Stomach (tissue), 9 donors: ENCODE results near the gene MYOG. TPM values are rescaled to one million over a fixed set of nuclear protein-coding genes. Genes with fewer than 3 reads are reported as not detected.

Source experiments
- DNase-seq, 2 donors: peaks; one replicate each; pipeline versions ENCODE4 v3.0.0 to v3.0.0-alpha.2; 2013 to 2019
- H3K27ac ChIP-seq, 5 donors: fragments of 200-600 bp in 4 of 5; sonication (generic) in 4 of 5; one replicate each; pipeline ENCODE4 v1.5.1; 2013 to 2019; ENCODE audit warnings: mild to moderate bottlenecking in 1 of 5, moderate library complexity in 1 of 5
- H3K27me3 ChIP-seq, 3 donors: fragments of 200-600 bp; sonication (generic); one replicate each; pipeline ENCODE4 v1.5.1; 2017 to 2019; ENCODE audit warnings: mixed run types in 1 of 3
- H3K36me3 ChIP-seq, 4 donors: fragments of 200-600 bp; sonication (generic); 1 replicate in 3 of 4; 2 replicates in 1 of 4; pipeline ENCODE4 v1.5.1; 2016 to 2019
- H3K4me1 ChIP-seq, 4 donors: fragments of 200-600 bp; sonication (generic); one replicate each; pipeline ENCODE4 v1.5.1; 2016 to 2019
- H3K4me3 ChIP-seq, 4 donors: fragments of 200-600 bp; sonication (generic) in 3 of 4; one replicate each; pipeline ENCODE4 v1.5.1; 2016 to 2019; ENCODE audit warnings: mild to moderate bottlenecking in 1 of 4
- H3K9me3 ChIP-seq, 4 donors: fragments of 200-600 bp; sonication (generic); one replicate each; pipeline ENCODE4 v1.5.1; 2016 to 2019
- EP300 ChIP-seq: sonication (generic); formaldehyde crosslinking; IDR thresholded peaks from one replicate; pipeline ENCODE4 v1.6.1; 2017; ENCODE audit warnings: antibody characterized with exemption
- POLR2A ChIP-seq, 4 donors: fragments of 450-650 bp; IDR thresholded peaks; one replicate each; pipeline ENCODE4 v1.6.1; 2016; ENCODE audit warnings: antibody characterized with exemption in 4 of 4, control low read depth in 2 of 4, mild to moderate bottlenecking in 1 of 4, moderate library complexity in 1 of 4
- POLR2AphosphoS5 ChIP-seq, 3 donors: sonication (generic); formaldehyde crosslinking; IDR thresholded peaks; one replicate each; pipeline ENCODE4 v1.6.1; 2016; ENCODE audit warnings: antibody characterized with exemption in 3 of 3
- WGBS, 5 donors: extraction: QIAGEN DNeasy Blood & Tissue Kit in 3 of 5; methylation state at CpG; one replicate each; pipeline versions ENCODE4 v1.1.5 to v1.1.7; 2013 to 2018; 5-methylcytosine and 5-hydroxymethylcytosine counted together
- intact Hi-C: fragments of 100-400 bp; cut with DNase I; formaldehyde crosslinking; loops from one replicate; pipeline ENCODE4 v1.15.1; 2023; ENCODE audit warnings: low total_unique reads
- polyA plus RNA-seq, 3 donors: library from polyadenylated mRNA; stranded (reverse); fragments of 200-250 nt; gene quantifications; one replicate each; pipeline ENCODE4 v1.2.3, GENCODE V29; 2013
- total RNA-seq, 5 donors: library from RNA; depleted of rRNA; stranded (reverse); fragments of >200 nt; gene quantifications; one replicate each; pipeline versions ENCODE4 v1.1.0 to v1.2.3, GENCODE V29; 2014 to 2016
- TF ChIP-seq, protein P1 (sequence below), 7 experiments: fragments of 450-650 bp in 4 of 7; fragments of 200-600 bp in 3 of 7; sonication (generic) in 3 of 7; IDR thresholded peaks; one replicate each; pipeline ENCODE4 v1.5.1; 2016 to 2019; ENCODE audit warnings: antibody characterized with exemption in 7 of 7, control low read depth in 2 of 7, mild to moderate bottlenecking in 1 of 7
- donor health status: healthy with polysubstance abuse.
- donor health status: Bipolar disorder and iron deficiency.
- donor health status: healthy.

Gene MYOG
- total and polyA plus RNA-seq, 8 donors = not detected

DNA sequence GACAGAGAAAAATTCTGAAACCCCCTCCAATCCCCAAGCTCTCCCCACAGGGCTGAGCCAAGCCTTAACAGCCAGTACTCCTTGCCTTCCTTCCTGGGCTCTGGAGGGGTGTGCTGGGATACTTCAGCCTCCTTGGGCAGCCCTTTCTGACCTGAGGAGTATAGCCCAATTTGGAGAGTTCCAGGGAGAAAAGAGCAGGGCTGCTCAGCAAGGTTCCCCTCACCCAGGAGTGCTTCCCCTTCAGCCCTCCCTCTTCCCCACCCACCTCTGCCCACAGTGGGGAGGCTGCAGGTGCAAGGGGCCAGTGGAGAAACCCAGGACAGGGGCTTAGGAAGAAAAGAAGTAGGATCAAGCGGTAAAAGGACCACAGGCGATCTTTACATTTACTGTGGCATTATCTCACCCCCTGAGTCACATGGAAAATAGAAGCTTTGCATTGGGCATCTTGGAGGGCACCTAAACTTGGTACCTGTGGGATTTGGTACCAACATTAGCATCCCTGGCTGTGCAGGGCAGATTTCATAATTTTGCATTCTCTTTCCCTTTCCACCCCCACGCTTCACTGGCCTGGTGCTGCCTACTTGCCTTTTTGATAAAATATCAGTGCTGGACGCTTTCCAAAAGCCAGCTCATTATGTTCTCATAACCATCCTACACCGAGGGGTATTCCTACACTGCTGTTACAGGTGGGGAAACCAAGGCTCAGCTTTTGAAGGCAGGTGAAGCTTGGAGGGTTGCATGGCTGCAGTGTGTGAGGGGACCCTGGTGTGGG is 38.9 kb upstream of the MYOG start:
- intact Hi-C loops = no loop called here
- peaks cover 22 to 40% (median 39%) of the 10 kb centered on the region in 4 donors for H3K4me1 ChIP-seq
- H3K36me3 ChIP-seq = no peaks in the 10 kb centered on the region
- TF ChIP-seq POLR2A (IDR thresholded peaks at IDR 0.05) (no peak), POLR2AphosphoS5 (IDR thresholded peaks at IDR 0.05) (no peak), EP300 (no peak)
- TF ChIP-seq, protein P1, sequence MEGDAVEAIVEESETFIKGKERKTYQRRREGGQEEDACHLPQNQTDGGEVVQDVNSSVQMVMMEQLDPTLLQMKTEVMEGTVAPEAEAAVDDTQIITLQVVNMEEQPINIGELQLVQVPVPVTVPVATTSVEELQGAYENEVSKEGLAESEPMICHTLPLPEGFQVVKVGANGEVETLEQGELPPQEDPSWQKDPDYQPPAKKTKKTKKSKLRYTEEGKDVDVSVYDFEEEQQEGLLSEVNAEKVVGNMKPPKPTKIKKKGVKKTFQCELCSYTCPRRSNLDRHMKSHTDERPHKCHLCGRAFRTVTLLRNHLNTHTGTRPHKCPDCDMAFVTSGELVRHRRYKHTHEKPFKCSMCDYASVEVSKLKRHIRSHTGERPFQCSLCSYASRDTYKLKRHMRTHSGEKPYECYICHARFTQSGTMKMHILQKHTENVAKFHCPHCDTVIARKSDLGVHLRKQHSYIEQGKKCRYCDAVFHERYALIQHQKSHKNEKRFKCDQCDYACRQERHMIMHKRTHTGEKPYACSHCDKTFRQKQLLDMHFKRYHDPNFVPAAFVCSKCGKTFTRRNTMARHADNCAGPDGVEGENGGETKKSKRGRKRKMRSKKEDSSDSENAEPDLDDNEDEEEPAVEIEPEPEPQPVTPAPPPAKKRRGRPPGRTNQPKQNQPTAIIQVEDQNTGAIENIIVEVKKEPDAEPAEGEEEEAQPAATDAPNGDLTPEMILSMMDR (IDR thresholded peaks at IDR 0.05) = no peak
- no peak overlapping the region for H3K27ac ChIP-seq
- no peak for DNase-seq
- no peak overlapping the region for H3K4me3 ChIP-seq
- WGBS, 5 donors = 43 to 63% (median 54%) methylated on average over 5 of the region's 5 CpGs
- H3K27me3 ChIP-seq = peaks cover 0 to 96% (median 44%) of the 10 kb centered on the region in 3 donors
- no peaks in the 10 kb centered on the region for H3K9me3 ChIP-seq

DNA sequence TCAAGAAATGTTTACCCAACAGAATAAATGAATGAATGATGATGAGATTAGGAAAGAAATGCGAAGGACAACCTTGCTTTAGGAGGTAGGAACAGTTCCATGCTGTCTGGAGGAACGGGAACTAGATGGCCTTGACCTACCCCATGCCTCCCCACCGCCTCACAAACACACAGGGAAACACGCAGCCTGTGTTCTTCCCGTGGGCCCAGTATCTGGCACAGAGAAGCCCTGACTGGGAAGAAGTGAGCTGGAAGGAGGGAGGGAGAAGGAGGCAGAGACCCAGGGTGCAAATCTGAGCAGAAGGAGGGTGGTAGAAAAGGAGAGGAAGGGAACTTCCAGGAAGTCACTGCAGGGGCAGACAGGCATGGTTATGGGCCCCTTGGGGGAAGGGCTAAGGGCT is 38.2 kb upstream of the MYOG start:
- H3K27me3 ChIP-seq = peaks cover 0 to 100% (median 45%) of the 10 kb centered on the region in 3 donors
- no peaks in the 10 kb centered on the region for H3K9me3 ChIP-seq
- no peak overlapping the region for H3K4me3 ChIP-seq
- H3K27ac ChIP-seq = no peak overlapping the region
- intact Hi-C loops = no loop called here
- whole genome bisulfite sequencing, 5 donors = 49 to 65% (median 63%) methylated on average over 5 of the region's 5 CpGs
- TF ChIP-seq EP300 = no peak
- H3K36me3 ChIP-seq = no peaks in the 10 kb centered on the region
- no peak for DNase-seq
- peaks cover 22 to 33% (median 31%) of the 10 kb centered on the region in 4 donors for H3K4me1 ChIP-seq

DNA sequence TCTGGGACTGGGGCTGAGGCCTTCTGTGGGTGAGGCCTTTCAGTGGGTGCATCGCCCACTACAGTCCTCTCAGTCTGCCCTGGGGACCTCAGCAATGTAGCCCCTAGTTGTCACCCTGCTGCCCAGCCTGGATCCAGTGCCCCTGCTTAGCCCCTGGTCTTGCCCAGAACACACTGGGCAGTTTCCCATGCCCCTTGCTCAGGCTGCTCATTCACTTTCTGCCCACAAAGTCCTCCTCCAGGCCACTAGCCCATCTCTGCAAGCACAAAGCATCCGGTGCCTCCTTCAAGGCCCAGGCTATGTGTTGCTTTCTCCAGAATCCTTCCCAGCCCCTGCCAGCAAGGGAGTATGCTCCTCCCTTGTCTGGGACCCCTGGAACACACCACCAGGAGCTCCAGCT is 36.3 kb upstream of the MYOG start:
- Histone ChIP-seq H3K27me3 (peaks cover 0 to 100% (median 48%) of the 10 kb centered on the region in 3 donors), H3K27ac (no peak overlapping the region), H3K9me3 (no peaks in the 10 kb centered on the region), H3K4me1 (peaks cover 11 to 23% (median 22%) of the 10 kb centered on the region in 4 donors), H3K4me3 (no peak overlapping the region), H3K36me3 (no peaks in the 10 kb centered on the region)
- intact Hi-C loops = no loop called here
- no peak for DNase-seq
- TF ChIP-seq, protein P1 (IDR thresholded peaks at IDR 0.05) = no peak
- TF ChIP-seq POLR2AphosphoS5 (IDR thresholded peaks at IDR 0.05) = no peak
- no peak for TF ChIP-seq EP300
- no peak for TF ChIP-seq POLR2A (IDR thresholded peaks at IDR 0.05)
- 82 to 93% (median 90%) methylated on average over 2 of the region's 2 CpGs for WGBS, 5 donors

DNA sequence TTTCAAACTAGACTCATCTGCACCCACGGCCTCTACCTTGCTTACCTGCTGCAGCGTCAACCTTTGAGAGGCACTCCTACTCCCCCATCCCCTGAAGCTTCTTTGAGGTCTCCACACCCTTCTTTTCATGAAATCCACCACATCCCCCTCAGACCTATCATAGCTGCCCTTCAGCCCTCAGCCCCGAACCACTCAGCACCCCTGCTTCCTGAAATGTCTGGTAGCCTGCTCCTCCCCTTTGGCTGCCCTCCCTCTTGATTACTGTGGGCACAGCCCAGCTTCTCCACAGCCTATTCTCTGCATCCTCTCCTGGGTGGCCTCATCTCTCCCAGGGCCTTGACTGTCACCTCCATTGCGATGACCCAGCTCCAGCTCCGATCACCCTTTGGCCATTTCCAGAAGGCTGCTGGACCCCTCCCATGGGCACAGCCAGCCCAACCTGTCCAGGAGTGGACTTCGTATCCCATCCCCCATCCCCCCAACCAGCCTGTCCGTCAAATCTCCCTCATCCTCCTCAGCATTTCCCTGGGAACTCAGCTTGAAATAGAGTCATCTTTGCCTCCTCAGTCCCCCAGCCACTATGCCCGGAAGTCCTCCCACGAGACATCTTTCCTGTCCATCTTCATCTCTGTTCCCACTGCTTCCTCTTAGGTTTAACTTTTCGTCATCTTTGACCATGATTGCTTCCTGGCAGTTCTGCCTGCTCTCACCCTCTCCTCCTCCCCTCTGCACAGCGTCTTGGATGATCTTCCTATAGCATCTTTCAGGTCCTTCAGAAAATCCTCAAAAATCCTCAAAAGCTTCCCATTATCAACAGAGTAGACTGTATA is 35.6 kb upstream of the MYOG start:
- Histone ChIP-seq H3K36me3 (no peaks in the 10 kb centered on the region), H3K9me3 (no peaks in the 10 kb centered on the region), H3K4me3 (no peak overlapping the region), H3K4me1 (peaks cover 6 to 15% (median 14%) of the 10 kb centered on the region in 4 donors), H3K27me3 (peaks cover 0 to 100% (median 46%) of the 10 kb centered on the region in 3 donors), H3K27ac (no peak overlapping the region)
- intact Hi-C loops = no loop called here
- 64 to 72% (median 68%) methylated on average over 11 of the region's 11 CpGs for WGBS, 5 donors
- TF ChIP-seq, protein P1 (IDR thresholded peaks at IDR 0.05) = no peak
- TF ChIP-seq EP300 = no peak
- TF ChIP-seq POLR2AphosphoS5 (IDR thresholded peaks at IDR 0.05) = no peak
- TF ChIP-seq POLR2A (IDR thresholded peaks at IDR 0.05) = no peak
- DNase-seq = no peak
